MM.1S (cell line): Measurements from ENCODE around the gene TENT5C.

Experiments
- EZH2 ChIP-seq: fragments of 300-600 bp; sonication (generic); optimal IDR thresholded peaks from 2 replicates; pipeline ENCODE3; 2017; ENCODE audit warnings: low read depth, mild to moderate bottlenecking, antibody characterized with exemption, low read length, mixed read lengths
- EZH2phosphoT487 ChIP-seq: fragments of 300-600 bp; sonication (generic); IDR thresholded peaks from 2 replicates; pipeline ENCODE4 v1.6.1; 2018; ENCODE audit warnings: antibody characterized with exemption, low read length
- TF ChIP-seq, protein P1 (sequence below): fragments of 300-600 bp; sonication (generic); IDR thresholded peaks from 2 replicates; pipeline ENCODE4 v1.5.1; 2016; ENCODE audit warnings: antibody characterized with exemption, low read length, mixed read lengths

DNA sequence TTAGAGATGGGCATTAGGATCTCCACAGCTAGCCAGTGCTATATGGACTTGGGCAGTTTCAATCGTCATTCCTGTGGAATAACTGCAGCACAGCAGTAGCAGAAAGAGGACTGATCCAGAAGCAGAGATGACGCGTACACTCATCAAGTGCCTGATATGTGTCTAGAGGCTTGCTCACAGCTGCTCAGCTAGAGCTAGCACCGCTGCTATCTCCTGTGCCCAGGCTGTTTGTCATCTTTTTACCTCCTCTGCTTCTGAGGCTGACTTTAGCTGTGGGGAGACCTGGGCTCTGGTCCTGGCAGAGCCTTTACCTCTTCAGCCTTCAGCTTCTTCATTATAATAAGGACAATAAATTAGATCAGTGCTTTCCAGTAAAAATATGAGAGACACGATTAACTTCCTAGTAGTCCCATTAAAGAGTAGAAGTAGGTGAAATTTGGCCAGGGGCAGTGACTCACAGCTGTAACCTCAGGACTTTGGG is 5.3 kb downstream of the TENT5C start:
- TF ChIP-seq, protein P1, sequence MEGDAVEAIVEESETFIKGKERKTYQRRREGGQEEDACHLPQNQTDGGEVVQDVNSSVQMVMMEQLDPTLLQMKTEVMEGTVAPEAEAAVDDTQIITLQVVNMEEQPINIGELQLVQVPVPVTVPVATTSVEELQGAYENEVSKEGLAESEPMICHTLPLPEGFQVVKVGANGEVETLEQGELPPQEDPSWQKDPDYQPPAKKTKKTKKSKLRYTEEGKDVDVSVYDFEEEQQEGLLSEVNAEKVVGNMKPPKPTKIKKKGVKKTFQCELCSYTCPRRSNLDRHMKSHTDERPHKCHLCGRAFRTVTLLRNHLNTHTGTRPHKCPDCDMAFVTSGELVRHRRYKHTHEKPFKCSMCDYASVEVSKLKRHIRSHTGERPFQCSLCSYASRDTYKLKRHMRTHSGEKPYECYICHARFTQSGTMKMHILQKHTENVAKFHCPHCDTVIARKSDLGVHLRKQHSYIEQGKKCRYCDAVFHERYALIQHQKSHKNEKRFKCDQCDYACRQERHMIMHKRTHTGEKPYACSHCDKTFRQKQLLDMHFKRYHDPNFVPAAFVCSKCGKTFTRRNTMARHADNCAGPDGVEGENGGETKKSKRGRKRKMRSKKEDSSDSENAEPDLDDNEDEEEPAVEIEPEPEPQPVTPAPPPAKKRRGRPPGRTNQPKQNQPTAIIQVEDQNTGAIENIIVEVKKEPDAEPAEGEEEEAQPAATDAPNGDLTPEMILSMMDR = no peak
- no peak for TF ChIP-seq EZH2phosphoT487
- TF ChIP-seq EZH2 = no peak
